ENCODE measurements around the gene PUSL1.
A peak's percentile ranks its signal among the peaks of the same experiment; 100 is the strongest.
"Not testable (repeated sequence)": the region's sequence is repeated elsewhere in the genome, so short reads cannot be mapped to it uniquely, and the experiment has no call there.

The PUSL1 gene

DNA sequence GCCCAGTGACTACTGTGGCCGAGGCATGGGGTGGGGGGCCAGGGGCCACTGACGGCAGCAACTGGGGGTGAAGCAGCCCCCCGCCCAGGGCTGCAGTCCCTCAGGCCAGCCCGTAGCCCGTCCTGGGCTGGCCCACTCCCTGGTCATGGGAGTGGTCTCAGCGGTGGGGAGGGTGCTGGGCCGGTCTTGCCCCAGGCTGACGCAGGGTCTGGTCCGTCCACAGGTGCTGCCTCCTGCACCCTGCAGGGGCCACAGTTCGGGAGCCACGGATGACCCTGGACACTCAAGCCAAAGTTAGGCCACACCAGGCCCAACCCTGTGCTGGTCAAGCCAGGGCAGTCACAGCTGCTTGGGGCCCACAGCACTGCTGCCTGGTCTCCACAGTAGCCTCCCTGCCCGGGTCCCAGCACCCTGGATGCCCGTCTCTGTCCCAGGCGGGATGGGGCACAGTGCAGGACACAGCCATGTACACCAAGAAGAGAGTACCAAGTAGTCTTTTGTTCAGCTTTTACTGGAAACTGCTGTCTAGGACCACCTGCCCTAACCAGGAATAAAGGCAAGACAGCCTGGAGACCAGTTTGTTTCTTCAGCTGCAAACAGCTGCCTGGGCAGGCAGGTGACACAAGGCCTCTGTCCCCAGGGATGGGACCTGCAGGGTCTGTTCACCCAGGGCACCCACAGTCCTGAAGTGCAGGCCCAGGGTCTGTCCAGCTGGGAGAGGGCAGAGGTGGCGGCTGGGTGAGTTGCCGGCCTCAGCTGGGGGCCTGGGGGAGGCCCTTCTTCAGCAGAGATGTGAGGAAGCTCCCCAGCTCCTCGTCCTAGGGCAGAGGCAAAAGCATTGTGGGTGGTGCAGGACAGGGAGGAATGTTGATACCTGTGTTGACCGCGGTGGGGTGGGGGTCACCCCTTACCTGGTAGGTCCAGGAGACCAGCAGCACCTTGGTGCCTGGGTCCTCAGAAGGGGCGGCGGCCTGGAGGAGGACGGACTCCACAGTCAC is 3.0 kb downstream of the PUSL1 start:
- DNase-seq: no peak

DNA sequence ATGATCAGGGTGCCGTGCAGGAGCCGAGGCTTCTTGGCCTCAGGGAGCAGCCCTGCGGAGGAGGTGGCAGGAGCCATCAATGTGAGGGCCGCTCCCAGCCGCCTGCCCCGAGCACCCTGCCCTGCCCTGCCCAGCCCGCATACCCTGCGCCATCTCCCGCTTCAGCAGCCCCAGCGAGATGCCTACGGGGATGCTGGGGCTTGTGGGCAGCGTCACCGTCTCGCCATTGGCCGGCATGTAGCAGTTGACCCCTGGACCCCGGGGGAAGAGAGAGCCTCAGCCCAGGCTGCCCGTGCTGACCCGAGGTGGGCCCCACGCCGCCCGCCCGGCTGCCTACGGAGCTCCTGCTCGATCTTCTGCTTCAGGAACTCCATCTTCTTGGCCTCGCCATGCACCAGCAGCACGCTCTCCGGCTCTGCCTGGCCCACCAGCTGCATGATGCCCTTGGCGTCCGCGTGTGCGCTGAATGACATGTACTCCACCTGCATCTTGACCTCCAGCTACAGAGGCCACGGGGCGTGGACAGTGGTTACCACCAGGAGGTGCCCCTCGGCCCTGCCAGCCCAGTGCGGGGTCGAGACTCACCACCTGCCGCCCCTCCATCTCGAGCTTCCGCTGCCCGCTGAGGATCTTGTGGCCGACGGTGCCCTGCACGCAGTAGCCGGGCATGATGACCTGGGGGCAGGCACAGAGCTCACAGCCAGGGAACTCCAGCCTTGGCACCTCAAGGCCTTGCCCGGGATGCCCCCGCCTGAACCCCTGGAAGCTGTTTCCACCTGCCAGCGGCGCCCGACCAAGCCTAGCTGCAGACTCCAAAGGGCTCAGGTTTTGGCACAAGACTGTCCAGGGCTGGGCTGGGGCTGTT is 4.3 kb downstream of the PUSL1 start:
- DNase-seq: no peak

DNA sequence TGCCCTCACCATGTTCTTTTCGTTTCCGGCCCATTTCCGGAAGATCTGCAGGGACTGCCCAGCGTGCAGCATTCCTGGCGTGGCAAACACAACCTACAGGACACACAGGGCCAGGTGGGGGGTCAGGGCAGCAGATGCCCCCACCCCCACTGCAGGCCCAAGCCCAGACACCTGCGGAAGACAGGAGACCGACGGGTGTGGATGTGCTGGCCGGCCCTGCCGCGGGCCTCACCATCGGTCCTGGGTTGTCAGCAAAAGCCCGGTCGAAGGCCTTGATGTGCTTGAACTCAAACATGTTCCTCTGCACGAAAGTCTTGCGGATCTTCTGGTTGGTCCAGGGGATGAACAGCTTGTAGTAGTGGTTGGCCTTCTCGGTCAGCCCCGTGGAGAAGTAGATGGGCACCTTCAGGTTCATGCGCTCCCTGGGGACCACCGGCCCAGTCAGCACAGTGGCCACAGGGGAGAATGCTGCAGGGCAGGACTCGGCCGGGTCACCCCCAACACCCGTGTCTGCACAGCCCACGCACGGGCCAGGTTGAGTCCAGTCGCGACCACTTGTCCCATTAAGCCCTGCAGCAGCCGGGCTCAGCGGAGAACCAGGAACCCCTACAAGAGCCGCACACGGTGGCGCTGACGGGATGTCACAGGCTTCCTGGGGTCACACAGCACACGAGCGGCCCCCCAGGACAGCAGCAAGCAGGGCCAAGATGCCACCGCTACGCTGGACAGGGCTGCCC is 5.3 kb downstream of the PUSL1 start:
- DNase-seq: no peak

DNA sequence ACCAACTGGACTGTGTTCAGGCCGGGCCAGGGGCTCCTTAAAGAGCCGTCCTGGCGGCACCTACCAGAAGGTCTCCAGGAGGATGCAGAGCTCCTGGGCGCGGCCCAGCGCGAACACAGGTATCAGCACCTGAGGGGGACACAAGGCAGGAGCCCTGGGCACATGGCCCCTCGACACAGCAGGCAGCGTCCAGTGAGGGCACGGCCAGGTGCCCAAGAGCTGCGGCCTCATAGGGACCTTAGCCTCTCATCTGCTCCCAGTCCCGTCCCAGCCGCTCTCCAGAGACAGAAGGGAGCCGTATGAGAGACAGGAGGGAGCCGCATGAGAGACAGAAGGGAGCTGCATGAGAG is 5.8 kb downstream of the PUSL1 start:
- DNase-seq: no peak

DNA sequence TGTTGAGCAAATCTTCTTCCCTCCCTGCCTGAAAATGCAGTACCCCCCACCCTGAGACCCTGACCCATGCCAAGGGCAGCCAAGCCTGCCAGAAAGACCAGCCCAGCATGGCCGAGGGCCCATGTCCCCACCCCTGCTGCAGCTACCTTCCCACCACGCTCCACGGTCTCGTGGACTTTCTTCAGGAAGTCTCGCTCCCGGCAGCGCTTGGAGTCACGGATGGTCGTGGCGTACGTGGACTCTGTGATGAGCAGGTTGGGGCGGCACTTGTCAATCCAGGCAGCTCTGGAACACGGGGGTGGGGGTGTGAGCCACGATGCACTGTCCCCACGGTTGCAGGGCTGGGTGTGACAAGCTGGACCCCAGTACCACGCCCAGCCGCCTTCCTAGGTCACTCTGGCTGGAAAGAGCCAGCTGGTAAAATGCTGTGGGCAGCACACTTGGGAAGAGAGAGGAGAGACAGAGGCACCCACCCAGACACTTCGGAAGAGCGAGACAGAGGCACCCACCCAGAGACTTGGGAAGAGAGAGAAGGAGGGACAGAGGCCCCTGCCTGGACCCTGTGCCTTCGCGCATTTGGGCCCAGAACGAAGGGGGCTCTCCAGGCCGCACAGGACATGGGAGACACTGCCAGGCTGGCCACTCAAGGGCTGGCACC is 6.4 kb downstream of the PUSL1 start:
- no peak for DNase-seq

DNA sequence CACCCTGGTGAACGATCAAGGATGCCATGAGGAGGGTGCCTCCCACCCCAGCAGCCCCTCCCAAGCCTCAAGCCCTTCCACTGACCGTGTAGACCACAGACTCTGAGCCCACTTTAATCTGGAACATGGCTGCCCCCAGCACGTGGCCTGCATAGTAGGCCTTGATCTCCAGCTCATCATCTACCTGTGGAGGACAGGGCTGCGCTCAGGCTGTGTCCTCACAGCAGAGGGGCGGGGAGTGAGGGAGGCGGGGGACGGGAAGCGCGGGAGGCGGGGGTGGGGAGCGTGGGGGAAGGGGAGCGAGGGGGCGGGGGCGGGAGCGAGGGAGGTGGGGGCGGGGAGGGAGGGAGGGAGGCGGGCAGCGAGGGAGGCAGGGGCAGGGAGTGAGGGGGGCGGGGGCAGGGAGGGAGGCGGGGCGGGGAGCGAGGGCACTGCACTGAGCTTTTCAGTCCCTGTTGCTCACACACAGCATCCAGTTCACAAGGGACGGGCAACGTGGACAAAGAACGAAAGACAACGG is 7.1 kb downstream of the PUSL1 start:
- DNase-seq: no peak

DNA sequence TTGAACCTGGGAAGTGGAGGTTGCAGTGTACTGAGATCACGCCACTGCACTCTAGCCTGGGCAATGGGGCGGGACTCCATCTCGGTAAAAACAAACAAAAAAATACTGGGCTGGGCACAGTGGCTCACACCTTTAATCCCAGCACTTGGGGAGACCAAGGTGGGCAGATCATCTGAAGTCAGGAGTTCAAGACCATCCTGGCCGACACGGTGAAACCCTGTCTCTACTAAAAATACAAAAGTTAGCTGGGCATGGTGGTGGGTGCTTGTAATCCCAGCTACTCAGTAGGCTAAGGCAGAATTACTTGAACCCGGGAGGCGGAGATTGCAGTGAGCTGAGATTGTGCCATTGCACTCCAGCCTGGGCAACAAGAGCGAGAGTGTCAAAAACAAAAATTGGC is 7.8 kb downstream of the PUSL1 start:
- not testable (repeated sequence) for DNase-seq

DNA sequence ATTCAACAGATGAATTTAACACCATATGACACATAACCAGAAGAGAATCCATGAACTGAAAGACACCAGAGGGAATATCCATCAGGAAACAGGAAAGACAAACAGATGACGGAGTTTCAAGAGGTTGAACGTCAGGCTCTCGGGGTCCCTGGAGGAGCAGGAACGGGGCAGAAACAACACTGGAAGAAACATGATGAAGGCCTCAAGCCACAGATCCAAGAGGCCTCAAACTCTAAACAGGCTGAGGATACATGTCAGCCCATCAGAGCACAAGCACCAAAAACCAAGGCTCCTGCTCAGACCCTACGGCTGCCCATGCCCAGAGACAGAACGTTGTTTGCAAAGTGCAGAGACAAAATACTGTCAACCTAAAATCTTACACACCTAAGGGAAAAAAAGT is 9.0 kb downstream of the PUSL1 start:
- DNase-seq: no peak

DNA sequence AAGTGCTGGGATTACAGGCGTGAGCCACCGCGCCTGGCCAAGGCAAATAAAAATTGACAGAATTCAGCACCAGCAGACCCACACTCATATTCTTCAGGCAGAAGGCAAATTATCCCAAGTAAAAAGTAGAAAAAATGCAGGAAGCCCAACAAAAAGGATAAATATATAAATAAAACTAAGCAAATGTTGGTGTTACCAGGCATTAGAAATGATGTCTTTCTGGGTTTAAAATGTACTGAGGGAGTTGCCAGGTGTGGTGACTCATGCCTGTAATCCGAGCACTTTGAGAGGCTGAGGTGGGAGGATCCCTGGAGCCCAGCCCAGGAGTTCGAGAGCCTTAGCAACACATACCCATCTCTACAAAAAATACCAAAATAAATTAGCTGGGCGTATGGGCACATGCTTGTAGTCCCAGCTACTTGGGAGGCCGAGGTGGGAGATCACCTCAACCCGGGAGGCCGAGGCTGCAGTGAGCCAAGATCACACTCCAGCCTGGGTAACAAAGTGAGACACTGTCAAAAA is 9.8 kb downstream of the PUSL1 start:
- DNase-seq: no peak

DNA sequence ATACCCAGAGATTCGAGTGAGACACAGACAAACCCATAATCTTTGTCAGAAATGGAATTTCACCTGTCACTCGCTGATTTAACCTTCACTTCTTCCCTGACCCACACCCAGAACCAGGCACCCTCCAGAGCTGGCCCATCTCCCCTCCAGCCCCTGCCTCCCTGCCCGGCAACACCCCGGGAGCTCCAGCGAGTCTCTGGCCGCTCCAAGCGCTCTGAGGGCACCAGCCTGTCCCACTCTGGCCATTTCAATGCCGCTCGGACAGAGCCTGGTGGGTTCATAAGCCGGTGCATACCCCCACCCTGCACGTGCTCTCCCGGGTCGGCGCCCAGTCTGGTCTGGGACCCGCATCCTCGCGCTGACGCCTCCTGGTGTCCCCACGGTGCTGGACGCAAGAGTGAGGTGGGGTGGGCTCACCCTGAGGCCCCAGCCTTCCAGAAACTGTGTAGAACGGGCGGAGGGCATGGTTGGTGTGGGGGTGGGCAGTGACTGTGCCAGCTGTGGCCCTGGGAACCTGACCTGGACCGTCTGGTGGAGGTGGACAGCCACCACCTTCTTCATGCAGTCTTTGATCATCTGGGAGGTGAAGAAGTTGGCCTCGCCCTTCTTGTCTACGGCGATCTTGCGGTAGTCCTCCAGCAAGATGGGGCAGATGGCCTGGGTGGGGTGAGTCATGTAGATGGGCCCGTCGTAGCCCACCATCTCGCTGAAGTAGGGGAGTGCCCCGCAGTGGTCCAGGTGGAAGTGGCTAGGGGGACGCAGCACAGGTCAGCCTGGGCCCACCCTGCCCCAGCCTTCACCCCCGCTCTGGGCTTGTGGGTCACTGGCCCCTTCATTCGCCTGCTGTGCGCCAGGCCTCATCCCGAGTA is 10.6 kb downstream of the PUSL1 start:
- DNase-seq: no peak

DNA sequence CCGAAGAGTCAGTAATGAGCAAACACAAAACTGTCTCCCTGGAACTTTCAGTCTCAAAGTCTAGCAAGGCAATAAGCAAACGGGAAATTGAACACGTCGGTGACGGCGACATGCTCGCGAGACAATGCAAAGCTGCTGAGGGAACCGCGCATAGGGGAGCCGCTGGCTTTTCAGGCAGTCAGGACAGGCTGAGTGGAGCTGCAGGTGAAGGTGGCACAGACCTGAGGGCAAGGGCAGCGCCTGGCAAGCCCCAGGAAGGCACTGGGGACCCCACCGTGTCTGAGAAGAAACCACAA is 11.2 kb downstream of the PUSL1 start:
- DNase-seq: no peak

DNA sequence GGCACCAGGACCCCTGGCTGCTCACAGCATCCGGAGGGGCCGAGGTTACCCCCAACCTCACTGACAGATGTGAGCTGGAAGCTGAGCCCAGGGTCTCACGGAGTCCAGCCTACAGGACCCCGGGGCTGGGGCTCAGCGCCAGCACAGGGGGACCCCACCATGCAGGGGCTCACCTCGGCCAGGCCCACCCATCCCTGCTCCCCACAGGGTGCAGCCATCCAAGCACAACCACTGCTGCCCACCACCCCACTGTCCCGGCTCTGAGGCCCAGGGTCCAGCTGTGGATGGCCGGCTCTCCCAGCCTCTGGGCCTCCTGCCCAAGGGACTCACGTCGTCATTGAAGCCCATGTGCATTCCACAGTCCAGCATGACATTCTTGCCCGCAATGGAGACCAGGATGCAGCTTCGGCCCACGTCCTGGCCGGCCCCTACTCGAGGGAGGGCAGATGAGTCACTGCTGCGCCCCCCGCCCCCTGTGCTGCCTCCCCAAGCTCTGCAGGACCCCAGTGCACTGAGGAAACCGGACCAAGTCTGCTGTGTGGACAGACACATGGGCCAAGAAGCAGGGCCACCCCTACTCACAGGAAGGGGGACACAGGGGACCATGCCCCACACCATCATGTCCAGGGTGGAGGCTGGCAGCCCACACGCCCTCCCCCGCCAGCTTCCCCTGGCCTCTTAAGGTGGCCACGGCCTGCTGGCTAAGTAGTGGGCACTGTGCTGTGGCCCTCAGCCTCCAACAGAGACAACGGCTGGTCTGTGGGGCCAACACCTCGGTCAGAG is 12.5 kb downstream of the PUSL1 start:
- DNase-seq: no peak

DNA sequence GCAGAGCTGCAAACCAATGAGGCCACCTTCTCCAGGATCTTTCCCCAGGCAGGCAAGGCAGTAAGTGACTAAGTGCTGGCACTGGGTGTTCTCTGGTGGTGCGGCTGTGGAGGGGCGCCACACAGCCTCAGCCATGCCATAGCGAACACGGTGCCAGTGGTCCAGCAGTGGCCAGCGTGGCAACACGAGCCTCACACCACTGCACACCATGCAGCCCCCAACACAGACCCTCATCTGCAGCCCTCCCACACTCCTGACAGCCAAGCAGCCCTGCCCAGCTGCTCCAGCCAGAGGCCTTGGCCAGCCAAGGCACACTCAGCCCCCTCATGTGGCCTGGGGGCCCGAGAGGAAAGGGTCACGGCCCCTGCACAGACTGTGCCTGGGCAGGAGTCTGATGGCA is 13.1 kb downstream of the PUSL1 start:
- no peak for DNase-seq

DNA sequence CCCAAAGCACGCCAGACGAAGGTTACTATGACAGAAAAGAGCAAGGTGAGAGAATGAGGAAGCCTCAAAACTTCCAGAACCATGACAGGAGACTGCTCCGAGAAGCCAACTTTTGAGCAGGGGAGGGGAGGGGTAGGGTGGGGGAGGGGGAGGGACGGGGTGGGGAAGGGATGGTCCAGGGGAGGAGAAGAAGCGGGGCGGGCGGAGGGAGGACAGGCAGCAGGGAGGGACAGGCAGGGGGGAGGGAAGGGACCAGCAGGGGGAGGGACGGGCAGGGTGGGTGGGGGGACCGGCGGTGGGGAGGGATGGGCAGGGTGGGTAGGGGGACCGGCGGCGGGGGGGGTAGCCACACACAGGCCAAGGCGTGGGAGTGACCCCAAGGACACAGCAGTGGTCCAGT is 14.0 kb downstream of the PUSL1 start:
- no peak for DNase-seq

DNA sequence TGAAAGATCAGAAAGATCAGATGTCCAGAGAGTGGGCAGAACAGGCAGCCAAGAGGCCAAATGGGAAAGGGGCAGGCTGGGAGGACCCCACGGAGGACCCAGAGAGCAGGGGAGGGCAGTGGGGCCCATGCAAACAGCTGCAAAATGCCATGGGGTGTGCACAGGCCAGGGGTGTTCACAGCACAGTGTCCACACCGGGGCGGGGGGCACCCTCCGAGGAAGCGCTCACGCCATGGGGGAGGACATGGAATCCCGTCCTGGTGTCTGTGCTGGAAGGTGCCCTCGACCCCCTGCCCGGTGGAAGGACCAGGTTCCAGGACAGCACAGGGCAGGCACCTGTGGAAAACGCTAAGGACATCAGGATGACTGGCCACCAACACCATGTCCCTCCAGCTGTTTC is 14.6 kb downstream of the PUSL1 start:
- no peak for DNase-seq

DNA sequence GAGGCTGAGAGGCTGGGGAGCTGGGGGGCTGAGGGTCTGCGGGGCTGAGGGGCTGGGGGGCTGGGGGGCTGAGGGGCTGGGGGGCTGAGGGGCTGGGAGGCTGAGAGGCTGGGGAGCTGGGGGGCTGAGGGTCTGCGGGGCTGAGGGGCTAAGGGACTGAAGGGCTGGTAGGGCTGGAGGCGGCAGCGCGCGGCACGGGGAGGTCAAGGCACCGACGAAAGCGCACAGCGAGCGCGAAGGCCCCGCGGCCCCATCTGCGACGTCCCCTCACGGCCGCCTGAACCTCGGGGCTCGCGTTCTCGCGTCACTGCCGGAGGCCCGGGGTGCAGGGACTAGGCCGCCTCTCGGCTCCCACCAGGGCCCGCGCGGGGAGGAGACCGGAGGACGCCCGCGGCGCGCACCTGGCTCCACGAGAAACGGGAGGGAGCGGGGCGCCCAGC is 15.7 kb downstream of the PUSL1 start:
- DNase-seq: no peak

DNA sequence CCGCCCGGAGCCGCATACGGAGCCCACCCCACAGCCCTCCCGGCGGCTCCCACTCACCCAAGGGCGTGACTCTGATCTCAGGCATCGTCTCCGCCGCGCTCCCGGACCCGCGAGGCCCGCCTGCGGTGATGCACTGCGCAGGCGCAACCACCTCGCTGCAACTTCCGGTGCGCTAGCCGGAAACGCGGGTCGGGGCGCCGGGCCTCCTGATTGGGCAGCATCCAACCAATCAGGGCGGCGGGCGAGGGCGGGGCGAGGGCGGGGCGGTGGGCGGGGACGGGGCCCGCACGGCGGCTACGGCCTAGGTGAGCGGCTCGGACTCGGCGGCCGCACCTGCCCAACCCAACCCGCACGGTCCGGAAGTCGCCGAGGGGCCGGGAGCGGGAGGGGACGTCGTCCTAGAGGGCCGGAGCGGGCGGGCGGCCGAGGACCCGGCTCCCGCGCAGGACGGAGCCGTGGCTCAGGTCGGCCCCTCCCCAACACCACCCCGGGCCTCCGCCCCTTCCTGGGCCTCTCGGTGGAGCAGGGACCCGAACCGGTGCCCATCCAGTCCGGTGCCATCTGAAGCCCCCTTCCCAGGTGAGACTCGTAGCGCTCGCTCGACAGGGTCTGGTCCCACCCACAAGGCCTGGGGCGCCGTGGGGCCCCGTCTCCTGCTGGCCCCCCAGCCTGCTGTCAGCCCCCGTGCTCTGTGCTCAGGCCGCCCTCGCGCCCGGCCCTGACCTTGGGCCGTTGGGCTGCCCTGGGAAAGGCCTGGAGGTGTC is 16.3 kb downstream of the PUSL1 start, which contains the start of the genes CPTP and INTS11:
Gene CPTP, plus strand, starts transcription at position 279 of the 764 bp plus-strand sequence. CDS start 2,109 bp downstream, outside the sequence.
Gene INTS11, minus strand, starts transcription at position 137 of the 764 bp plus-strand sequence. Its CDS starts 52 bp downstream, at position 85.
- DNase-seq: peak; percentile 98

DNA sequence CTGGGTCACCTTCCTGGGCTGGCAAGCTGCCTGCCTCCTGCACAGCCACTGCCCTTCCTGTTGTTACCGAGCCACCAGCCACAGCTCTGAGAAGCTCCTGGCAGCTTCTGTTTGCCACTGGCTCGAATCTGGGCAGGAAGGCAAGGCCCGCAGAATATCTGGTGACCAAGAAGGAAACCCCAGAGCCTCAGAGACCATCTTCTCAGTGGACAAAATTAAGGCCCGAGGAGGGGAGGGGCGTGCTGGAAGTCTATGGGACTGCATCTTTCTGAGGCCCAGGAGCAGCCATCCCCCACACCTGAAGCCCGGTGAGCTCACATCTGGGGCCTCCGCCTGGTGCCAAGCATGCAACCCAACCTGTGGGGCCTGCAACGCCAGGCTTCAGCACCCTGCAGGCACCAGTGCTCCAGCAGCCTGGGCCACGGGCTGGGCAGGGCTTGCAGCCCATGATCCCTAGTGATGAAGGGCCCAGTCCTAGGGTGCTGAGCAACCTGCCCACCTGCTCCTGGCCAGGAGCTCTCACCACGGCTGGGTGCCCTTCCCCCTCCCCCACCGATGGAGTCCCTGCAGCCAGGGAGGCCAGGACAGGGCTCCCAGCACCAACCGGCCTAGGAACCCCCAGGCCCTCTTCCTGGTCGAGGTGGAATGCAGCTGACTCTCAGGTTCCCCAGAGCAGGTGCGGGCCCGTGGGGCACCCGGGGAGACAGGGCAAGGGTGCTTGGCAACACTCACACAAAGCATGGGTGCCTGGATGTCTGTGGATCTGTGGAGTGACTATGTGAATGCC is 17.1 kb downstream of the PUSL1 start:
- DNase-seq: no peak

All from activated CD4-positive, alpha-beta T cell treated with anti-CD3 and anti-CD28 coated beads, Interleukin-2, Interleukin-6, amounts not matched to agents 100 ng/mL and 50 ng/mL, durations not matched to agents 16 hours and 8 hours (primary cell).